Liver (tissue), 9 donors: ENCODE measurements around the gene LAMTOR1. TPM values are rescaled to one million over a fixed set of nuclear protein-coding genes. Genes with fewer than 3 reads are reported as not detected.

Experiments used
- DNase-seq: peaks from one replicate; pipeline ENCODE4 v3.0.0-alpha.2; 2017; ENCODE audit warnings: low spot score
- H3K27ac ChIP-seq, 2 donors: one replicate each; pipeline ENCODE4 v1.7.0; 2013; ENCODE audit warnings: inconsistent platforms in 2 of 2, low read length in 2 of 2, control low read depth in 1 of 2, low read depth in 1 of 2, mild to moderate bottlenecking in 1 of 2
- H3K27me3 ChIP-seq, 4 donors: one replicate each; pipeline versions ENCODE4 v1.6.1 to v1.7.0; 2013; ENCODE audit warnings: low read length in 3 of 4, inconsistent platforms in 1 of 4, mild to moderate bottlenecking in 1 of 4, moderate library complexity in 1 of 4; ENCODE audit not compliant: control insufficient read depth in 4 of 4, insufficient read depth in 4 of 4
- H3K36me3 ChIP-seq, 4 donors: one replicate each; pipeline versions ENCODE4 v1.6.1 to v1.7.0; 2013; ENCODE audit warnings: low read length in 3 of 4, mild to moderate bottlenecking in 3 of 4, low read depth in 1 of 4, moderate library complexity in 1 of 4; ENCODE audit not compliant: control insufficient read depth in 4 of 4, insufficient read depth in 3 of 4
- H3K4me1 ChIP-seq, 4 donors: one replicate each; pipeline versions ENCODE4 v1.6.1 to v1.7.0; 2013; ENCODE audit warnings: low read length in 3 of 4, mild to moderate bottlenecking in 3 of 4, moderate library complexity in 1 of 4; ENCODE audit not compliant: control insufficient read depth in 4 of 4, insufficient read depth in 4 of 4
- H3K4me3 ChIP-seq, 3 donors: one replicate each; pipeline versions ENCODE4 v1.6.1 to v1.7.0; 2013; ENCODE audit warnings: low read length in 3 of 3, control low read depth in 1 of 3, low read depth in 1 of 3, mild to moderate bottlenecking in 1 of 3
- H3K9ac ChIP-seq, 2 donors: one replicate each; pipeline ENCODE4 v1.7.0; 2013; ENCODE audit warnings: low read length in 2 of 2, mild to moderate bottlenecking in 2 of 2, moderate library complexity in 2 of 2, control low read depth in 1 of 2, low read depth in 1 of 2
- H3K9me3 ChIP-seq, 4 donors: one replicate each; pipeline versions ENCODE4 v1.6.1 to v1.7.0; 2013; ENCODE audit warnings: low read length in 3 of 4; ENCODE audit not compliant: control insufficient read depth in 4 of 4
- ATF3 ChIP-seq: IDR thresholded peaks from 2 replicates; pipeline ENCODE4 v1.6.1; 2016; ENCODE audit warnings: antibody characterized with exemption
- CTCF ChIP-seq: fragments of 150-350 bp; IDR thresholded peaks from 2 replicates; pipeline ENCODE4 v1.5.1; 2017; ENCODE audit warnings: improper control_type of control experiment, low read depth, low read length; ENCODE audit not compliant: missing input control
- EGR1 ChIP-seq, 2 donors: IDR thresholded peaks; 2 replicates each; pipeline ENCODE4 v1.6.1; 2016 to 2018; ENCODE audit warnings: antibody characterized with exemption in 2 of 2, low read depth in 2 of 2
- FOXA1 ChIP-seq: IDR thresholded peaks from 2 replicates; pipeline ENCODE4 v1.6.1; 2016; ENCODE audit warnings: antibody characterized with exemption
- FOXA2 ChIP-seq: IDR thresholded peaks from 2 replicates; pipeline ENCODE4 v1.6.1; 2016; ENCODE audit warnings: antibody characterized with exemption
- GABPA ChIP-seq, 2 donors: IDR thresholded peaks in 1 of 2; conservative IDR thresholded peaks in 1 of 2; 2 replicates each; pipeline ENCODE4 v1.6.1; 2016; ENCODE audit warnings: antibody characterized with exemption in 2 of 2, mild to moderate bottlenecking in 1 of 2, moderate library complexity in 1 of 2
- HNF4A ChIP-seq, 2 donors: conservative IDR thresholded peaks; 2 replicates each; pipeline ENCODE4 v1.6.1; 2016; ENCODE audit warnings: antibody characterized with exemption in 2 of 2, mild to moderate bottlenecking in 2 of 2
- HNF4G ChIP-seq: IDR thresholded peaks from 2 replicates; pipeline ENCODE4 v1.6.1; 2016; ENCODE audit warnings: antibody characterized with exemption
- JUND ChIP-seq, 2 donors: IDR thresholded peaks; 2 replicates each; pipeline ENCODE4 v1.6.1; 2016; ENCODE audit warnings: antibody characterized with exemption in 2 of 2
- NR2F2 ChIP-seq: IDR thresholded peaks from 2 replicates; pipeline ENCODE4 v1.6.1; 2016; ENCODE audit warnings: antibody characterized with exemption
- RAD21 ChIP-seq, 2 donors: IDR thresholded peaks; 2 replicates each; pipeline ENCODE4 v1.6.1; 2016; ENCODE audit warnings: antibody characterized with exemption in 2 of 2, mild to moderate bottlenecking in 2 of 2
- REST ChIP-seq: IDR thresholded peaks from 2 replicates; pipeline ENCODE4 v1.6.1; 2016; ENCODE audit warnings: antibody characterized with exemption, mild to moderate bottlenecking
- RXRA ChIP-seq, 2 donors: IDR thresholded peaks; 2 replicates each; pipeline ENCODE4 v1.6.1; 2017 to 2018; ENCODE audit warnings: antibody characterized with exemption in 2 of 2, mild to moderate bottlenecking in 1 of 2
- SP1 ChIP-seq: IDR thresholded peaks from 2 replicates; pipeline ENCODE4 v1.6.1; 2018; ENCODE audit warnings: antibody characterized with exemption, mild to moderate bottlenecking
- TAF1 ChIP-seq: conservative IDR thresholded peaks from 2 replicates; pipeline ENCODE4 v1.6.1; 2016; ENCODE audit warnings: antibody characterized with exemption, mild to moderate bottlenecking
- YY1 ChIP-seq: IDR thresholded peaks from 2 replicates; pipeline ENCODE4 v1.6.1; 2016; ENCODE audit warnings: antibody characterized with exemption, mild to moderate bottlenecking
- WGBS: extraction: QIAGEN DNeasy Blood & Tissue Kit; methylation state at CpG from one replicate; pipeline ENCODE4 v1.1.7; 2013; 5-methylcytosine and 5-hydroxymethylcytosine counted together
- polyA plus RNA-seq, 2 donors: library from polyadenylated mRNA; stranded (reverse) in 1 of 2; unstranded in 1 of 2; fragments of 200-250 nt in 1 of 2; fragments of >200 nt in 1 of 2; fragmentation: Nextera tagmentation in 1 of 2; extraction: Ambion mirVana in 1 of 2; gene quantifications; one replicate each; pipeline versions ENCODE4 v1.2.1 to v1.2.3, GENCODE V29; 2013 to 2015
- total RNA-seq, 2 donors: library from RNA; depleted of rRNA; stranded (reverse); fragments of >200 nt; gene quantifications; one replicate each; pipeline ENCODE4 v1.2.3, GENCODE V29; 2014
- TF ChIP-seq, protein P1 (sequence below): IDR thresholded peaks from 2 replicates; pipeline ENCODE4 v1.6.1; 2016; ENCODE audit warnings: antibody characterized with exemption
- TF ChIP-seq, protein P2 (sequence below): IDR thresholded peaks from 2 replicates; pipeline ENCODE4 v1.6.1; 2016; ENCODE audit warnings: antibody characterized with exemption
- donor health status: healthy.
- donor health status: healthy.
- donor health status: healthy.
- donor health status: healthy.
- donor health status: healthy.

Gene LAMTOR1
- total and polyA plus RNA-seq, 4 donors: 30.5 to 74.0 (median 58.6) TPM

DNA sequence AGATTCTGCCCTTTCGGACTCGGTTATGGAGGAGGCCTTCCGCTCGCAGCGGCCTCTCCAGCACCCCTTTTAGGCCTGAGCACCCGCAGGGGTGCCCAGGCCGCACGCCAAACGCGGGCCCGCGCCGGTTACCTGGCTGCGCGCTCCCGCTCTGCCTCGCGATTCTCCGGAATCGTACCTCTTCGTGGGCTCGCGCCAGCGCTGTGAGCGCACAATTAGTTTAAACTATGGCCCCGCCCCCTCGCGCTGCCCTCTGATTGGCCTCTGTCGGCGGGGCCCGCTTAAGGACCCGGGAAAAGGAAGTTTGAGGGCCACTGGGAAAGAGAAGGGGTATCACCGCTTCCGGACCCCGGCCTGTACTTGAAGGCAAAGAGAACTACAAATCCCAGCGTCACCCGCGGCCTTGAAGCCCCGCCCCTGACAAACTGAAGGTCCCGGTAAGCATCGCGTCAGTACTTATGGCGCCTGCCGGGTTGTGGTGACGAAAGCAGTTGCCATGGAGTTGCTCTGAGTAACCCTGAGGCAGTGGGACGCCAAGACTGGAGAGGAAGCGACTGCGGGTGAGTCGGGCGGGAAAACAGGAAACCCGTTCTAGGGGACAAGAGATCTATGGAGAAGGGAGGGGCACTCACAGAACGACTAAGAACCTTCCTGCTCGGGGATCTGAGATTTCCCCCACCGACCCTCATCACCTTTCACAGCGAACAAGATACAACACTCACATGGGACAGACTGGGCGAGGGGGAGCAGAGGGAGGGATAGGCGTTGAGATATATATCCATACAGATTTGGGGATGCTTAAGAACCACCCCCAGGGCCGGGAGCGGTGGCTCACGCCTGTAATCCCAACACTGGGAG is 22.5 kb downstream of the LAMTOR1 start, which contains the start of the genes LRRC51 and NUMA1:
Gene LRRC51 (plus strand): TSS at position 525 of the 858 bp plus-strand sequence. CDS start 8,234 bp downstream, outside the sequence.
Gene NUMA1 (minus strand): TSS at position 217 of the 858 bp plus-strand sequence. CDS start 44,599 bp downstream, outside the sequence.
- TF ChIP-seq, protein P1, sequence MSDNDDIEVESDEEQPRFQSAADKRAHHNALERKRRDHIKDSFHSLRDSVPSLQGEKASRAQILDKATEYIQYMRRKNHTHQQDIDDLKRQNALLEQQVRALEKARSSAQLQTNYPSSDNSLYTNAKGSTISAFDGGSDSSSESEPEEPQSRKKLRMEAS: peak; percentile 68
- TF ChIP-seq ATF3 (peak; percentile 44), EGR1 (IDR thresholded peaks at IDR 0.05; ENCODE audit: low read depth in 2 of 2) (no peak), YY1 (peak; percentile 97), CTCF (no peak), FOXA1 (peak; percentile 8), RAD21 (IDR thresholded peaks at IDR 0.05) (peak; percentile 20 to 44), RXRA (IDR thresholded peaks at IDR 0.05) (peak; percentile 22 to 58), JUND (IDR thresholded peaks at IDR 0.05) (peak; percentile 38 to 59), SP1 (peak; percentile 78), GABPA (IDR thresholded peaks at IDR 0.05 in 1 of 2, conservative IDR thresholded peaks at IDR 0.05 in 1 of 2) (peak; percentile 70 to 94), REST (peak; percentile 77), NR2F2 (peak; percentile 69), HNF4A (conservative IDR thresholded peaks at IDR 0.05) (peak in 1 of 2 donors; percentile 25), FOXA2 (no peak), TAF1 (peak; percentile 16), HNF4G (no peak)
- TF ChIP-seq, protein P2, sequence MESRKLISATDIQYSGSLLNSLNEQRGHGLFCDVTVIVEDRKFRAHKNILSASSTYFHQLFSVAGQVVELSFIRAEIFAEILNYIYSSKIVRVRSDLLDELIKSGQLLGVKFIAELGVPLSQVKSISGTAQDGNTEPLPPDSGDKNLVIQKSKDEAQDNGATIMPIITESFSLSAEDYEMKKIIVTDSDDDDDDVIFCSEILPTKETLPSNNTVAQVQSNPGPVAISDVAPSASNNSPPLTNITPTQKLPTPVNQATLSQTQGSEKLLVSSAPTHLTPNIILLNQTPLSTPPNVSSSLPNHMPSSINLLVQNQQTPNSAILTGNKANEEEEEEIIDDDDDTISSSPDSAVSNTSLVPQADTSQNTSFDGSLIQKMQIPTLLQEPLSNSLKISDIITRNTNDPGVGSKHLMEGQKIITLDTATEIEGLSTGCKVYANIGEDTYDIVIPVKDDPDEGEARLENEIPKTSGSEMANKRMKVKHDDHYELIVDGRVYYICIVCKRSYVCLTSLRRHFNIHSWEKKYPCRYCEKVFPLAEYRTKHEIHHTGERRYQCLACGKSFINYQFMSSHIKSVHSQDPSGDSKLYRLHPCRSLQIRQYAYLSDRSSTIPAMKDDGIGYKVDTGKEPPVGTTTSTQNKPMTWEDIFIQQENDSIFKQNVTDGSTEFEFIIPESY: peak; percentile 92
- peak; percentile 99 for DNase-seq
- no peaks in the 10 kb centered on the region for H3K36me3 ChIP-seq
- H3K9ac ChIP-seq: peak within 1 kb of the TSS; percentile 68 to 72
- no peaks in the 10 kb centered on the region for H3K9me3 ChIP-seq
- under 1% methylated on average over 60 of the region's 60 CpGs for WGBS
- peak within 1 kb of the TSS; percentile 84 to 88 for H3K27ac ChIP-seq
- peak within 1 kb of the TSS; percentile 60 to 83 (median 82) for H3K4me3 ChIP-seq
- H3K27me3 ChIP-seq: no peaks in the 10 kb centered on the region
- peaks cover 0 to 11% (median 5%) of the 10 kb centered on the region in 4 donors for H3K4me1 ChIP-seq
